IMR-90 (cell line): Measurements from ENCODE around the gene CFAP299. TPM values are rescaled to one million over a fixed set of nuclear protein-coding genes. Genes with fewer than 3 reads are reported as not detected.
A peak's percentile ranks its signal among the peaks of the same experiment; 100 is the strongest.
"Not testable (repeated sequence)": the region's sequence is repeated elsewhere in the genome, so short reads cannot be mapped to it uniquely, and the experiment has no call there.

ENCODE experiments used
- ATAC-seq: fragments of 200-7000 bp; cut with Tn5 transposase; 2 replicates; pipeline ENCODE4 v1.9.1; 2020; ENCODE audit warnings: low read depth, mild to moderate bottlenecking, moderate library complexity
- BruUV-seq: library from RNA; stranded (reverse); fragments of 400-500 nt; replicated peaks from 2 replicates; lab custom pipeline; 2021; lab: Mats Ljungman, UMichigan
- CTCF ChIA-PET: fragments of 300-600 bp; formaldehyde crosslinking; extraction: SDS; loops from one replicate; lab custom pipeline; 2021; ENCODE audit warnings: antibody characterized with exemption; lab: Yijun Ruan, JAX
- POLR2A ChIA-PET: fragments of 300-600 bp; sonication (Branson Sonifier 250); formaldehyde crosslinking; loops from one replicate; lab custom pipeline; 2022; ENCODE audit warnings: antibody characterized with exemption; ENCODE audit not compliant: unreplicated experiment; lab: Charles Lee
- DNase-seq: peaks from one replicate; pipeline ENCODE4 v3.0.0; 2013
- H2AFZ ChIP-seq: replicated peaks from 2 replicates; pipeline ENCODE3; 2013; ENCODE audit warnings: low read length, mild to moderate bottlenecking; ENCODE audit not compliant: poor library complexity
- H2AK5ac ChIP-seq: 2 replicates; pipeline ENCODE4 v1.6.1; 2013; ENCODE audit warnings: low read depth, low read length, inconsistent platforms
- H2AK9ac ChIP-seq: replicated peaks from 2 replicates; pipeline ENCODE3; 2013; ENCODE audit warnings: mild to moderate bottlenecking, low read depth, low read length, moderate library complexity; ENCODE audit not compliant: poor library complexity
- H2BK120ac ChIP-seq: 2 replicates; pipeline ENCODE4 v1.6.1; 2013; ENCODE audit warnings: low read depth, low read length, inconsistent platforms
- H2BK15ac ChIP-seq: 3 replicates; pipeline ENCODE4 v1.6.1; 2013; ENCODE audit warnings: low read depth, low read length, inconsistent platforms
- H2BK20ac ChIP-seq: 2 replicates; pipeline ENCODE4 v1.6.1; 2013; ENCODE audit warnings: low read depth, mild to moderate bottlenecking, inconsistent platforms, low read length, moderate library complexity
- H2BK5ac ChIP-seq: 2 replicates; pipeline ENCODE4 v1.6.1; 2013; ENCODE audit warnings: mild to moderate bottlenecking, low read depth, low read length, inconsistent platforms; ENCODE audit not compliant: poor library complexity, severe bottlenecking
- H3K14ac ChIP-seq: replicated peaks from 2 replicates; pipeline ENCODE4 v1.6.1; 2013; ENCODE audit warnings: low read depth, low read length, inconsistent platforms
- H3K18ac ChIP-seq: 2 replicates; pipeline ENCODE4 v1.6.1; 2013; ENCODE audit warnings: low read depth, low read length, control low read depth
- H3K23ac ChIP-seq: 2 replicates; pipeline ENCODE4 v1.6.1; 2013; ENCODE audit warnings: low read depth, low read length, inconsistent platforms
- H3K27ac ChIP-seq: 2 replicates; pipeline ENCODE4 v1.5.1; 2013; ENCODE audit warnings: mild to moderate bottlenecking, control low read depth, low read length; ENCODE audit not compliant: insufficient read depth
- H3K27me3 ChIP-seq: 2 replicates; pipeline ENCODE4 v1.6.1; 2013; ENCODE audit warnings: low read length; ENCODE audit not compliant: control insufficient read depth, insufficient read depth
- H3K36me3 ChIP-seq: 2 replicates; pipeline ENCODE4 v1.6.1; 2013; ENCODE audit warnings: low read length, mixed read lengths; ENCODE audit not compliant: control insufficient read depth, insufficient read depth
- H3K4ac ChIP-seq: 2 replicates; pipeline ENCODE4 v1.6.1; 2013; ENCODE audit warnings: low read depth, low read length, inconsistent platforms
- H3K4me1 ChIP-seq: 2 replicates; pipeline ENCODE4 v1.6.1; 2013; ENCODE audit warnings: low read length, mixed read lengths; ENCODE audit not compliant: control insufficient read depth, insufficient read depth
- H3K4me2 ChIP-seq: 2 replicates; pipeline ENCODE4 v1.6.1; 2013; ENCODE audit warnings: low read depth, mild to moderate bottlenecking, control low read depth, low read length, moderate library complexity
- H3K4me3 ChIP-seq: 2 replicates; pipeline ENCODE4 v1.5.1; 2013; ENCODE audit warnings: low read depth, mild to moderate bottlenecking, control low read depth, low read length, moderate library complexity; ENCODE audit not compliant: insufficient read depth
- H3K56ac ChIP-seq: 2 replicates; pipeline ENCODE4 v1.6.1; 2013; ENCODE audit warnings: low read length, inconsistent platforms; ENCODE audit not compliant: insufficient read depth; ENCODE audit errors: extremely low read depth
- H3K79me1 ChIP-seq, 2 experiments: 2 replicates each; pipeline ENCODE4 v1.6.1; 2013; ENCODE audit warnings: low read length in 2 of 2, inconsistent platforms in 1 of 2, low read depth in 1 of 2
- H3K9ac ChIP-seq: 2 replicates; pipeline ENCODE4 v1.6.1; 2013; ENCODE audit warnings: low read depth, low read length, control low read depth
- H3K9me1 ChIP-seq: 2 replicates; pipeline ENCODE4 v1.6.1; 2013; ENCODE audit warnings: low read length, inconsistent platforms; ENCODE audit not compliant: insufficient read depth
- H3K9me3 ChIP-seq: 2 replicates; pipeline ENCODE4 v1.6.1; 2013; ENCODE audit warnings: low read length; ENCODE audit not compliant: control insufficient read depth, insufficient read depth
- H4K20me1 ChIP-seq: 2 replicates; pipeline ENCODE4 v1.6.1; 2013; ENCODE audit warnings: low read length, inconsistent platforms; ENCODE audit not compliant: insufficient read depth
- H4K5ac ChIP-seq: 2 replicates; pipeline ENCODE4 v1.6.1; 2013; ENCODE audit warnings: mild to moderate bottlenecking, low read depth, low read length, control low read depth
- H4K8ac ChIP-seq, 2 experiments: 2 replicates each; pipeline ENCODE4 v1.6.1; 2013; ENCODE audit warnings: low read depth in 2 of 2, low read length in 2 of 2, control low read depth in 1 of 2, inconsistent platforms in 1 of 2
- H4K91ac ChIP-seq: 2 replicates; pipeline ENCODE4 v1.6.1; 2013; ENCODE audit warnings: low read depth, low read length, inconsistent platforms; ENCODE audit not compliant: insufficient read depth
- CEBPB ChIP-seq: IDR thresholded peaks from 2 replicates; pipeline ENCODE4 v1.6.1; 2012; ENCODE audit warnings: low read depth, low read length, improper control_type of control experiment
- dilution Hi-C: fragments of 300-500 bp; cut with HindIII; formaldehyde crosslinking; loops from one replicate; pipeline ENCODE4 v1.14.3; 2018; ENCODE audit warnings: low sequenced_read_pairs; ENCODE audit not compliant: unreplicated experiment
- in situ Hi-C: fragments of 300-500 bp; cut with MboI; formaldehyde crosslinking; loops from 3 replicates; pipeline ENCODE4 v1.14.3; 2019; ENCODE audit warnings: low sequenced_read_pairs, inconsistent platforms, mixed read lengths
- intact Hi-C: fragments of 100-400 bp; cut with micrococcal nuclease; formaldehyde crosslinking; loops from 2 replicates; pipeline ENCODE4 v1.10.0; 2022
- polyA plus RNA-seq, 3 experiments: library from polyadenylated mRNA; depleted of rRNA; stranded (reverse); fragments of >200 nt; gene quantifications; 2 replicates each; pipeline ENCODE4 v1.2.3, GENCODE V29; 2012; ENCODE audit warnings: low replicate concordance in 1 of 3
- total RNA-seq: library from RNA; depleted of rRNA; stranded (reverse); fragments of >200 nt; gene quantifications from 2 replicates; pipeline ENCODE4 v1.2.3, GENCODE V29; 2012

CFAP299 gene
- total and polyA plus RNA-seq, 2 of the 4 experiments (the other 2 are of a cell fraction), result 1.0 to 1.1 TPM

GRCh38 chr4:80315848-80316247, 19.7 kb upstream of the CFAP299 start:
- H3K23ac ChIP-seq, H2BK120ac ChIP-seq, H4K8ac ChIP-seq, dilution Hi-C loops, H3K14ac ChIP-seq, POLR2A ChIA-PET, H3K9me1 ChIP-seq, H3K56ac ChIP-seq, H2AK5ac ChIP-seq, H2AFZ ChIP-seq, in situ Hi-C loops, H3K18ac ChIP-seq, H3K27me3 ChIP-seq, H4K5ac ChIP-seq, H3K4me3 ChIP-seq, H3K36me3 ChIP-seq, H2BK20ac ChIP-seq, BruUV-seq, H3K9me3 ChIP-seq, H3K9ac ChIP-seq, intact Hi-C loops, H3K27ac ChIP-seq, H3K4ac ChIP-seq, H3K4me2 ChIP-seq, H4K20me1 ChIP-seq, H3K4me1 ChIP-seq, H3K79me1 ChIP-seq, H2BK15ac ChIP-seq, CTCF ChIA-PET, H2BK5ac ChIP-seq, DNase-seq, H4K91ac ChIP-seq, H2AK9ac ChIP-seq, ATAC-seq: not testable (repeated sequence)
- peak; percentile 11; the same call in 1 of the 2 replicates for TF ChIP-seq CEBPB
